Mammary epithelial cell (primary cell): ENCODE measurements around the gene MRAP2.

Experiments
- CTCF ChIP-seq, 2 donors: IDR thresholded peaks in 1 of 2; conservative IDR thresholded peaks in 1 of 2; 2 replicates each; pipeline ENCODE4 v1.5.1; 2011 to 2012; ENCODE audit warnings: inconsistent platforms in 2 of 2, low read length in 2 of 2, mild to moderate bottlenecking in 2 of 2, control low read depth in 1 of 2, low read depth in 1 of 2; ENCODE audit not compliant: insufficient read depth in 1 of 2; ENCODE audit errors: extremely low read depth in 1 of 2
- EZH2 ChIP-seq: IDR thresholded peaks from 2 replicates; pipeline ENCODE4 v1.6.1; 2012; ENCODE audit warnings: low read length, inconsistent platforms, borderline replicate concordance

- no peak for TF ChIP-seq CTCF (conservative IDR thresholded peaks at IDR 0.05 in 1 of 2, IDR thresholded peaks at IDR 0.05 in 1 of 2; ENCODE audit: extremely low read depth in 1 of 2, insufficient read depth in 1 of 2, low read depth in 1 of 2, low read length in 2 of 2)
- TF ChIP-seq EZH2: no peak
Observed at GRCh38 chr6:84001119-84001518, 32.5 kb upstream of the MRAP2 start.
